ENCODE measurements around the gene SHISA9.

DNA sequence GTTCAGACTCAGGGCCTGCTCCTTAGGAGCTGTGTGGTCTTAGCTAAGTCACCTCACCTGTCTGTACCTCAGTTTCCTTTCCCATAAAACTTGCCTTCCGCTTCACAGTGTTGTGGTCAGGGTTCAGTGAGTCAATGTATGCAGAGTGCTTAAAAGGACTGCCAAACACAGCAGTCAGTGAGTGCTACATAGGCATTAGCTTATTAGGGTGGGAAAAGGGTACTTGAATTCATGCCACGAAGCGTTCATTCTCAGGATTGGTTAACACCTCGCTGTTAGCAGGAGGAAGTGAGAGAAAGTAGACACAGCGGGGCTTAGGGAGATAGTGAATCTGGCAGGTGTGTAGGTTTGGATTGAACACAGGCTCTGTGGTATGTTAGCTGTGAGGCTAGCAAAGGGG, 155.2 kb downstream of the SHISA9 start:
- TF ChIP-seq CTCF (IDR thresholded peaks at IDR 0.05) (no peak), EP300 (IDR thresholded peaks at IDR 0.05; ENCODE audit: borderline replicate concordance in 1 of 2, low read depth in 1 of 2, low read length in 1 of 2) (no peak), PBX3 (IDR thresholded peaks at IDR 0.05) (no peak)

Data from SK-N-SH (cell line).